Measurements from ENCODE around the gene IGIP.

DNA sequence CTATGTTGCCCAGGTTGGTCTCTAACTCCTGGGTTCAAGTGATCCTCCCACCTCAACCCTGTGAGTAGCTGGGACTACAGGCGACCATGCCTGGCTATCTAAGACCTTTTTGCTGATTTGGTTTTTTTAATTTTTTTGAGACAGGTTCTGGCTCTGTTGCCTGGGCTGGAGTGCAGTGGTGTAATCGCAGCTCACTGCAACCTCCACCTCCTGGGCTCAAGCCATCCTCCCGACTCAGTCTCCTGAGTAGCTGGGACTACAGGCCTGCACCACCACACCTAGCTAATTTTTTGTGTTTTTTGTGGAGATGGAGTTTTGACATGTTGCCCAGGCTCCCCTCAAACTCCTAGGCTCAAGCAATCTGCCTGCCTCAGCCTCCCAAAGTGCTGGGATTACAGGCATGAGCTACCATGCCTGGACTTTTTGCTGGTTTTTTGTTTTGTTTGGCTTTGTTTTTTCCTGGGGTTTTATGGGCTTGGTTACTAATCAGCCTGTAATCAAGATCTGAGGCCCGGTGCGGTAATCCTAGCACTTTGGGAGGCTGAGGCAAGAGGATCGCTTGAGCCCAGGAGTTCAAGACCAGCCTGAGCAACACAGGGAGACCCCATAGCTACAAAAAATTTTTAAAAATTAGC is 52.9 kb downstream of the IGIP start:
- TF ChIP-seq EZH2 (IDR thresholded peaks at IDR 0.05; ENCODE audit: borderline replicate concordance, low read length): no peak
- no peak for TF ChIP-seq CTCF (conservative IDR thresholded peaks at IDR 0.05 in 1 of 2, IDR thresholded peaks at IDR 0.05 in 1 of 2; ENCODE audit: extremely low read depth in 1 of 2, insufficient read depth in 1 of 2, low read depth in 1 of 2, low read length in 2 of 2)

Measured in mammary epithelial cell (primary cell).